ENCODE measurements around the gene DTWD2. TPM values are rescaled to one million over a fixed set of nuclear protein-coding genes. Genes with fewer than 3 reads are reported as not detected.
A peak's percentile ranks its signal among the peaks of the same experiment; 100 is the strongest.
"Not testable (repeated sequence)": the region's sequence is repeated elsewhere in the genome, so short reads cannot be mapped to it uniquely, and the experiment has no call there.

DTWD2 gene
- total RNA-seq, 1 donor from 2014 or later, result 15.1 TPM

DNA sequence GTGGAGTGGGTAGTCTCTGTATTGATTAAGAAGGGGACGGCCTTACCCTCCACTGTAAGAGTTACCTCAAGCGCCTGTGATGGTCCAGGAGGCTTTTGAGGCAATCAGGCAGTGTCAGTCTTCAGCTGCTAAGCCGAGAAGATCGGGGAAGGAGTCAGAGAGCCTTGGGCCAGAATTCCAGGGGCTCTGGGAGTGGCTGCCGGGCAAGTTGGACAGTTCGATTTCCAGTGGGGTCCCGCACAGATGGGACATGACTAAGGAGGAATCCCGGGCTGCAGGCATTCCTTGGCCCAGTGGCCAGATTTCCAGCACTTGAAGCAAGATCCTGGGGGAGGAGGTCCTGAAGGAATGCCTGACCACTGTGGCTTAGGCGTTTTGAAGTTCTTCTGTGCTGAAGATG, 38.0 kb downstream of the DTWD2 start:
- DNase-seq, result not testable (repeated sequence)

DNA sequence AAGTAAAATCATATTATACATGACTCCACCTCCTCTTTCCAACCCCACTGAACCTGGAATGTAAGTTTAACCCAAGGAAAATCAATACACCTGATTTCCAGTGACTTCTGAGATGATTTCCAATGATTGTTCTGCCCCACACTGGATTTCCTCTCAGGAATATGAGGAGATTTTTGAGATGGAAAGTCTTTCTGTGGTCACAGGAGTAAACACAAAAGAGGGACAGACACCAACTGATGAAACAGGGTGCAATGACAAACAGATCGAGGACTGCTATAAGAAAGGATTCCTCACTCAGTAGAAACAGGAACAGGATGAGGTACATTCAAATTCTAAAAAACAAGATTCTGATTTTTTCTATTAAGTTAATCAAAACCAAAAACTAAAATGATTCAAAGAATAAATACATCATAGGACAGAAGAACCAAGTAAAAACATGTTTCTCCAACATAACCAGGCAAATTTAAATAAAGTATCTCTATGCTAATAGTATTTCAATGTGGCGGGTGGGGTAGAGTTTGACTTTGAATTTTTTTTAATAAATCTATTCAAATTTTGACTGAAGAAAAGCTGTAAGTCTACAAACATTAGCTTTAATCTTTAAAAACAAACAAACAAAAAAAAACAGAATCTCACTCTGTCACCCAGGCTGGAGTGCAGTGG, 42.1 kb downstream of the DTWD2 start:
- no peak for DNase-seq

DNA sequence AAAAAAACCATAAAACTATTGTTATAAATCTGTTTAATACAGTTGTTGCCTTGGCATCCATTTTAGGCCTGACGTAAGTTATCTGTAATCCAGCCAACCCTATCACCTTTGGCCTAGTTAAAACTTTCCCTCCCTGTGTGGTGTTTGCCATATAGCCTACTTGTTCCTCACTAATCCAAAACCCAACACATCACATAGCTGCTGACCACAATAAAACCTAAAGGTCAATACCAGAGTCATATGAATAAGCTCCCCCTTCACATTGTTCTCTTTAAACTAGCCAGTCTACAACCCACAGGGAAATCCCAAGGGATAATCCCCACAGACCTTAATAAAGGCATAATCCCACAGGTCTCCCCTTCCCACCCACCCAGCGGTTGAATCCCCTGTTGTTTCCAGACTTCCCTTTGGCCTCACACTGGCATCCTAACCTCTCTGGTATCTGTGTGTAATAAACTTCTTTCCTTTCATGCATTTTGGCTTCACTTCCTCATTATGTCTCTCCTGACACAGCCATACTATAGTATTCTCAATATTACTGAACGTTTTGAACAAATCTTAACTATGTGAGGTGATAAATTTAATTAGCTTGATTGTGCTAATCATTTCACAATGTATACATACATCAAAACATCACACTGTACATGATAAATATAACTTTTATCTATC, 50.8 kb downstream of the DTWD2 start:
- no peak for DNase-seq

DNA sequence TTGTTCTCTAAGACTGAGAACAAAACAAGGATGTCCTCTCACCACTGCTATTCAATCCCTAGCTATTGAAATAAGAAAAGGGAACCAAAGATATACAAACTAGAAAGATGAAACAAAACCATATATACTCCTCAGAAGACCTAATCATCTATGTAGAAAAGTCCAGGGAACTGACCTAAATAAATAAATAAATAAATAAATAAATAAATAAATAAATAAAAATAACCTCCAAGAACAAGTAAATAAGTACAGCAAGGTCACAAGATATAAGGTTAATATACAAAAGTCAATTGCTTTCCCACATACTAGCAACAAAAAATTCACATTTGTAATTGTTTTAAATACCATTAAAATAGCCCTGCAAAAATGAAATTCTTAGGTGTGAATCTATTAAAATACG, 54.6 kb downstream of the DTWD2 start:
- no peak for DNase-seq

DNA sequence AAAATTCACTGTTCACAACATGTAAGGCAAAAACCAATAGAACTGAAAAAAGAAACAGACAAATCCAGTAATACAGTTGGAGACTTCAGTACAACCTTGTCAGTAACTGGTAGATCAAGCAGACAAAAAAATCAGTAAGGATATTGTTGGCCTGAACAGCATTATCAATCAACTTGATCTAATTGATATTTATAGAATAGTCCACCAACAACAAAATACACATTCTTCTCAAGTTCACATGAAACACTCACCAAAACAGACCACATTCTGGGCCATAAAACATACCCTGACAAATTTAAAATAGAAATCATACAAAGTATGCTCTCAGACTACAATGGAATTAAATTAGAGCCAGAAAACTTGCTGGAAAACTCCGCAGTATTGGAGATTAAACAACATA, 56.8 kb downstream of the DTWD2 start:
- DNase-seq, result no peak

DNA sequence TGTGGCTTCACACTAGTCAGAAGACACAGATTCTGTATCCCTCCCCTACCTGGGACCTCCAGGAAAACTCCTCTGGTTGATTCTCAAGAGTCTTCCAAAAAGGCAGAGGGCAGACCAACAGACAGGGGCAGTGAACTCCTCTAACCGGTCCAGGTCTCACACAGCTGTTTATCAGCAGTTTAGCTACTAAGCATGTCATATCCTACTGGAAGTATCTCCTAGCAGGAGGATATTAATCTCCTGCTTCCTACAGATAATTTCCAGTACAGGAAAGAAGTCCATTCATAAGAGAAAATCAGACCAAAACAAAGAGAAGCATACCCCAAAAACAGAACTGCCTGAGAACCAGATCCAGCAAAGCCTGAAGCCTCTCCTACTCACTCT, 64.3 kb downstream of the DTWD2 start:
- DNase-seq, result no peak

DNA sequence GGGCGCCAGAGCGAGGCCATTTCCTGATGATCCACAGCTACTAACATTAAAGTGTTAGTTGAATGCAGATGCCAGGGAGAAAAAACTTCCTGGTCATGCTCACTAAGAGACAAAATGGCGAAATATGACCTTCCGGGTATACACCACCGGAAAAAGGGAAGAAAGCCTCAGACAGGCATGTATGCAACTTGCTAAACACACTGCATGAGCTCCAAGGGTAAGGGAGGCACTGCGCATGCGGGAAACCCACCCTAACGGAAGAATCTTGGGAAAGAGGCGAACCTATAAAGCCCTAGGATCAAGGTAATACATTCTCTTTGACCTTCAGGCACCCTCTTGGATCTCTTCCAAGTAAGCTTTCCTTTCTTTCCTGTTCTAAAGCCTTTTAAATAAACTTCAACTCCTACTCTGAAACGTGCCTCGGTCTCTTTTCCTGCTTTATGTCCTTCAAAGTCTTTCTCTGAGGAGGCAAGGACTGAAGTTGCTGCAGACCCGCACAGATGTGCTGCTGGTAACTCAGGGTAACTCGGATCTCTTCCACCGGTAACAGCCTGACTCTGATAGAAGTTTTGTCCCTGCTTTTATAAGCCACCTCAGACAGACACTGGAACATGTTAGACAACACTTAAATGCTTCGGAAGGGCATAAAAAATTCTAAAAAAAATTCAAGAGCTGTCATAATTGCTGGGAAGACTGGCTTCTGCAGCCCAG, 64.9 kb downstream of the DTWD2 start:
- no peak for DNase-seq

DNA sequence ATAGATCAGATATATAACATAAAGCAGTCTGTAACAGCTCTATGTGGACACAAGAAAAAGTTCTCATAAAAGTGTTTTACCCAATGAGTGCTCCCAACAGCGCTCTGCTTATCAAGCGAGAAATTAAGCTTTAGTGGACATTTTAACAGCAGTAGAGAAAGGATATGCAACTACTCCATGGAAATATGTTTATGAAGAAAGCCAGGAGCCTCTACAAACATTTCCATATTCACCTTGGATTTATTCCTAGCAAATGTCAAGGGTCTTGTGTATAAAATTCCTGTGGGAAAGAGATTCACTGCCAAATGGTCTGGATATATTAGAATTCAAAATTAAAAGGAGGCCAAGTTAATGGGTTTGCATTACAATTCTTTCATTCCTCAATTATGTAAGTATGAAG, 66.5 kb downstream of the DTWD2 start:
- peak; percentile 15 for DNase-seq

DNA sequence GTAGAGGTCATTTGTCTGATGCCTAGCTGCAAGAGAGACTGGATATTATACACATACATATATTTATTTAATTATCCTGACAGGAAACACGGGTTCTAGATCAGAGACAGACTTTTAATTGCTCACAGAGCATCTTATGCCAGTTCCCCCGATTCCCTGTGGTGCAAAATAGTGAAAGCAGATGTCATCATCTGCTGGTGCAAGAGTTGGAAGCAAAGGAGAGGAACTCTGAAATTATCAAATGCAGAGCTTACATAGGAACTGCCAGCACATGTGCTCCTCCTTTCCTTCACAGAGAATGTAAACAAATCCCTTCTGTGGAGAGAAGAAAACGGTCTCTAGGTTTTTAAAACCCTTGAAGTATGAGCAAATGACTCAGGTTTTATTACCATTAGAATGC, 69.3 kb downstream of the DTWD2 start:
- DNase-seq, result peak; percentile 74

DNA sequence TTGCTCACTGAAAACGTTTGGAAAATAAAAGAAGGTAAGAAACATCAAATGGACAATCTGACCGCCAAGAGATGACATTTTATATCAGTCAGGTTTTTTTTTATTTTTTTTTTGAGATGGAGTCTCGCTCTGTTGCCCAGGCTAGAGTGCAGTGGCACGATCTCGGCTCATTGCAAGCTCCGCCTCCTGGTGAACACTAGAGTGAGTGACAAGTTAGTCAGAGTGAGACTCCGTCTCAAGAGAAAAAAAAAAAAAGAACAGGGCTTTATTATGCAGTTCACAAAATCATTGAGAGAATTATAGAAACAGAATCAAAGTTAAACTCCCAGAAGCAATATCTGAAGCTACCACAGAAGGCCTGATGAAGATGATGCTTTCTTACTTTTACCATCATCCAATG, 70.1 kb downstream of the DTWD2 start:
- no peak for DNase-seq

DNA sequence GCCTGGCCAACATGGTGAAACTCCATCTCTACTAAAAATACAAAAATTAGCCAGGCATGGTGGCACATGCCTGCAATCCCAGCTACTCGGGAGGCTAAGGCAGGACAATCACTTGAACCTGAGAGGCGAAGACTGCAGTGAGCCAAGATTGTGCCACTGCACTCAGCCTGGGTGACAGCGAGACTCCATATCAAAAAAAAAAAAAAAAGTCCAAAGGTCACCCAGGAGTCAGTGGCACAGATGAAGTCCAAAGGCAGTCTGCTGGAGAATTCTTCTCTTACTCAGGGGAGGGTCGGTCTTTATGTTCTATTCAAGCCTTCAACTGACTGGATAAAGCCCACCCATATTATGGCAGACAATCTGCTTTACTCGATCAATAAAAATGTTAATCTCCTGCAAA, 80.8 kb downstream of the DTWD2 start:
- DNase-seq, result not testable (repeated sequence)

DNA sequence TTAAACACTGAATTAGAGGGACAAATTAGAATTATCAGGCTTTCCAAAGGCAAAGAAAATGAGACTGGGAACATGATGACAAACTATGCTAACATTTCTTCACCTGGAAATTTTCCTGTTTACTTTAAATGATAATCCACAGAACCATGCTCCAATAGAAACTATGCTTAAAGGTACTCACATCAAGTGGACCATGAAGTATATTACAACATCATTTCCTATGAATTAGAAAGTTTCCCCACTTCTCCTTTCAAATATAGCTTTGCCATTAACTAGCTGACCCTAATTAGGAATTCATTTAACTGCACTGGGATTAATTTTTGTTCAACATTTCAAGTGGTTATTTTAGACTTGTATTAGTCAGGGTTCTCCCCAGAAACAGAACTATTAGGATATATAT, 81.4 kb downstream of the DTWD2 start:
- no peak for DNase-seq

DNA sequence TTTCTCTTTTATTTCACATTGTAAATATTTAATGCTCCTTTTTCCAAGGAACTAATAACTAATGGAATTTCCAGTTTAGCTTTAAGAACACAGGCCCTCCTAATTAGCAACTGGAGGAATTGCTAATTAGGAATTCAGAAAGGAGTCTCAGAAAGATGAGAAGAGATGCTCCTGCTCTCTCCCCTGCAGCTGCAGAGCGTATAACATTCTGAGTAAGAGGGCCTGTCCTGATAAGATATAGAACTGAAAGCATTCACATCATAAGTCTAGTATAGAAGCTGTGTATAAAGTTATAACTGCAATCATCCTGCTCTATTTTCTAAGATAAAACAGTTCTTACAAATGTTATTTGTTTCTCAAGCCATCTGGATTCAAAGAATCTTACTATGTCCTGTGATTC, 83.2 kb downstream of the DTWD2 start:
- DNase-seq, result no peak

DNA sequence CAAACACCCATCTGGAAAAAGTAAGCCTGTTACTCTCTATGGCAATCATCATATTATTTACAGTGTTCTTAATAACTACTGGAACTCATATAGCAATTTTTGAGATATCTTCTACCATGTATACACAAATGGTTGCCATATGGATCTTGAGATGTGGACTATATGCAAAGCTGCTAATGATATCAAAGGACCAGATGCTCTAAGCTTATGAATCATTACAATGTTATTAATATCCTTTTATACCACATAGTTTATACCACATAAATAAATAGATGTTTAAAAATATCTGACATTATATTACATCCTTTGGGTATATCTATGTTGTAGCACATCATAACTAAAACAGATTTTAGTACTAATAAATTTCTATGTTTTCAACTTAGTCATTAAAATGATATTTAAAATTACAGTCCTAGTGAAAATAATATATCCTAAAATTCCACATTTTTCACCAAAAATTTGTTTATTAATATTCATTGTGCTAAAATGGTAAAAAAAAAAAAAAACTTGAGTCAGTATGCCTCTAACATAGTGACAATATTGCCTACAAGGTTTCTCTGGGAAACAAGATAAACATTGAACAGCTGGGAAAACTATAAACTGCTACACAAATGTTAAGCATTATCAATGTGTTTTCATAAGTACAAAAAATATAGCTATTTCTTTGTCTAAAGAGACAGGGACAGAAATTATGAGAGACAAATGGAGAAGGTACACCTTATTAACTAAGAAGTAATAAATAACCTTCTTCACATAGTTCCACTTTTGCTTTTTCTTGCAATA, 85.5 kb downstream of the DTWD2 start:
- DNase-seq, result peak; percentile 23

DNA sequence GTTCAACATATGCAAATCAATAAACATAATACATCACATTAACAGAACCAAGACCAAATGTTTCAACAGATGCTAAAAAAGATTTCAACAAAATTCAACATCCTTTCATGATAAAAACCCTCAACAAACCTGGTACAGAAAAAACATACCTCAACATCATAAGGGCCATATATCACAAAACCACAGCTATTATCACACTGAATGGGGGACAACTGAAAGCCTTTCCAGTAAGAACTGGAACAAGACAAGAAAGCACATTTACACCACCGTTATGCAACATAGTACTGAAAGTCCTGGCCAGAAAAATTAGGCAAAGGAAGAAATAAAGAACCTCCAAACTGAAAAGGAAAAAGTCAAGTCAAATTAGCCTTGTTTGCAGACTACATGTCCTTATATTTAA, 93.6 kb downstream of the DTWD2 start:
- DNase-seq, result no peak

DNA sequence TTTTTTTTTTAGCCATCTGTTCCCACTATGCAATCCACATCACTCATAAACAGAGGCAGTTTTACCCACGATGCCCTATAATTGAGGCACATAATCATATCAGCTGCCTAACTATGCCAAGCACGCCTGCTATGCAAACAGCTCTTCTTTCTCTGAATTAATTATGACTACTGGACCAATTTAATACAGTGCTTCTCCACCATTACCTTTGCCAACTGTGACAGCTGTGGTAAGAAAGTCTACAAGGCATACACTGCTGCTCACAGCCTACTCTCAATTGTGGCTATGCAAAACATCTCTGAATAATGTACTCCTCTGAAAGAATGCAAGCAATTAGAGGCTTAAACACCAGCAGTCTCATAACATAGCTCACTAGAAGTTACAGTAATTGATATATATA, 97.1 kb downstream of the DTWD2 start:
- DNase-seq, result peak; percentile 19

DNA sequence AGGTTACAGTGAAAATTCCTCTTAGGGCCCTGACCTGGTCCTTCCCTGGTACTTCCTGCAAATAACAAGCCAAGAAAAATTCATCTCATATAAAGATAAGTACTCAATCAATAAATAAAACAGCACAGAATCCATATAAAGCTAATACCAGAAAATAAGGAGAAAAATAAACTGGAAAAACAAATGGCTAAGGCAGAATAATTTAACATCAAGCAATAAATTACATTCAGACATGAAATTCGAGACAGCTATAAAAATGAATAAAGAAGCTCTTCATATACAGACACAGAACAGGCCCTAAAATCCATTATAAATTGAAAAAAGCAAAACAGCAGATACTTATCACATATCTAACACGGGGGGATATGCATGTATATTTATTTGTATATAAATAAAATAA, 99.2 kb downstream of the DTWD2 start:
- no peak for DNase-seq

DNA sequence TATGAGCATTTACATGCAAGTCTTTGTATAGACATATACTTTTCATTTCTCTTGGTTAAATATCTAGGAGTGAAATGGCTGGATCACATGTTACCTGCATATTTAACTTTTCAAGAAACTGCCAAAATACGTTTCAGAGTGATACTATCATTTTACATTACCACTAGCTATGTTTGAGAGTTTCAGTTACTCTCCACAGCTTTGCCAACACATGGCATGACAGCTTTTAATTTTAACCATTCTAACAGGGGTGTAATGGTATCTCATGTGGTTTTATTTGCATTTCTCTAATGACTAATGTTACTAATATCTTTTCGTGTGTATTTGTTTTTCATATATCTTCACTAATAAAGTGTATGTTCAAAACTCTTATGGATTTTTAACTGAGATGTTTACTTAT, 99.8 kb downstream of the DTWD2 start:
- DNase-seq, result no peak

DNA sequence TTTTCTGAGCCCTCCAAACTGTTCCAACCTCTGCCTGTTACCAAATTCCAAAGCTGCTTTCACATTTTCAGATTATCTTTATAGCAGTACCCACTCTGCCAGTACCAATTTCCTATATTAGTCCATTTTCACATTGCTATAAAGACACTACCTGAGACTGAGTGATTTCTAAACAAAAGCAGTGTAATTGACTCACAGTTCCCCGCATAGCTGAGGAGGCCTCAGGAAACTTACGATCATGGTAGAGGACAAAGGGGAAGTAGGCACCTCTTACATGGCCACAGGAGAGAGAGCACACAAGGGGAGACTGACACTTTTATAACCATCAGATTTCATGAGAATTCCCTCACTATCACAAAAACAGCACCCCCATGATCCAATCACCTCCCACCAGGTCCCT, 105.0 kb downstream of the DTWD2 start:
- DNase-seq, result no peak

DNA sequence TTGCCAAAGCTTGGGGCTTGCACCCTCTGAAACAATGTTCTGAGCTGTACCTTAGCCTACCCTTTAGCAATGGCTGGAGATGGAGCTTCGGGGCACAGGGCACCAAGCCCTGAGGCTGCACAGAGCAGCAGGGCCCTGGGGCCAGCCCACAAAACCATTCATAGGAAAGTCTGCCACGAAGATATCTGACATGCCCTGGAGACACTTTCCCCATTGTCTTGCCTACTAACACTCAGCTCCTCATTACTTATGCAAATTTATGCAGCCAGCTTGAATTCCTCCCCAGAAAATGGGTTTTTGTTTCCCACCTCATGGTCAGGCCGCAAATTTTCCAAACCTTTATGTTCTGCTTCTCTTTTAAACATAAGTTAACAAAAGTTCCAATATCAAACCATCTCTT, 105.7 kb downstream of the DTWD2 start:
- DNase-seq, result no peak

DNA sequence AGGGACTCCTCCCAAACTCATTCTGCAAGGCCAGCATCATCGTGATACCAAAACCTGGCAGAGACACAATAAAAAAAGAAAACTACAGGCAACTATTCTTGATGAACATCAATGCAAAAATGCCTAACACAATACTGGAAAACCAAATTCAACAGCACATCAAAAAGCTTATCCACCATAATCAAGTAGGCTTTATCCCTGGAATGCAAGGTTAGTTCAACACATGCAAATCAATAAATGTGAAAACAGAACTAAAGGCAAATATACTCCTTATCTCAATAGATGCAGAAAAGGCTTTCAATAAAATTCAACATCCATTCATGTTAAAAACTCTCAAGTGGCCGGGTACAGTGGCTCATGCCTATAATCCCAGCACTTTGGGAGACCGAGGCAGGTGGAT, 111.5 kb downstream of the DTWD2 start:
- not testable (repeated sequence) for DNase-seq

DNA sequence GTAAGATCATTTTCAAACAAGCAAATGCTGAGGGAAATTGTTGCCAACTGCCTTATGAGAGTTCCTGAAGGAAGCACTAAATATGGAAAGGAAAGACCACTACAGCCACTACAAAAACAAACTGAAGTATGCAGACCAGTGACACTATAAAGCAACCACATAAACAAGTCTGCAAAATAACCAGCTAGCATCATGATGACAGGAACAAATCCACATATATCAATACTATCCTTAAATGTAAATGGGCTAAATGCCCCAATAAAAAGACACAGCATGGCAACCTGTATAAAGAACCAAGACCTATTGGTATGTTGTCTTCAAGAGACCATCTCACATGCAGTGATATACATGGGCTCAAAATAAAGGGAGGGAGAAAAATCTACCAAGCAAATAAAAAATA, 113.2 kb downstream of the DTWD2 start:
- no peak for DNase-seq

DNA sequence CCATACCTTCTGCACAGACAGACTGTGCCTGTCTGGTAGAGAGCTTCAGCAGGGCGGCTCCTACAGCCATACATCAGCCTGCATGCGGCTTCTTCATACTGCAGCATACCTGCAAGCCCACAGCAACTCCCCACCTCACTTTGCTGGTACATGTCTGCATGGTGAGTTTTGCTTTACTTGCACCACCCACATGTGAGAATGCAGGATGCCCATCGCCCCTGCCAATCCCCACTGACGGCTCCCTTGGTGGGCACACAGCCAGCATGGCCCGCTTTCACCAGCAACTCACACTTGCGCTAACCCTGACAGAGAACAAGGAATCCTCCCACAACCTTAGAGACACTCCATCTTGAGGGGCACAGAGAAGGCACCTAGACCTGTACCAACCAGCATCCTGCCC, 114.9 kb downstream of the DTWD2 start:
- no peak for DNase-seq
